Epithelial cell of prostate (primary cell): ENCODE results near the gene RAPGEF6.

ENCODE experiments used
- DNase-seq: peaks from one replicate; pipeline ENCODE4 v3.0.0-alpha.2; 2011; ENCODE audit warnings: low read depth, low spot score
- H3K27ac ChIP-seq: fragments of 450-650 bp; 2 replicates; pipeline ENCODE4 v1.5.1; 2017; ENCODE audit warnings: mild to moderate bottlenecking

The RAPGEF6 gene

GRCh38 chr5:131550606-131551005, 84.4 kb downstream of the RAPGEF6 start:
- no peak for DNase-seq
- H3K27ac ChIP-seq, result no peak overlapping the region

- no peak overlapping the region for H3K27ac ChIP-seq
- no peak for DNase-seq
Measured at GRCh38 chr5:131548176-131548575, 86.9 kb downstream of the RAPGEF6 start.

GRCh38 chr5:131545845-131546244, 89.2 kb downstream of the RAPGEF6 start:
- no peak overlapping the region for H3K27ac ChIP-seq
- DNase-seq, result no peak

GRCh38 chr5:131542723-131543122, 92.3 kb downstream of the RAPGEF6 start:
- no peak overlapping the region for H3K27ac ChIP-seq
- DNase-seq, result no peak

GRCh38 chr5:131541762-131542161, 93.3 kb downstream of the RAPGEF6 start:
- DNase-seq, result peak; percentile 10
- no peak overlapping the region for H3K27ac ChIP-seq

GRCh38 chr5:131541071-131541470, 94.0 kb downstream of the RAPGEF6 start:
- no peak overlapping the region for H3K27ac ChIP-seq
- DNase-seq, result no peak

- DNase-seq, result no peak
- H3K27ac ChIP-seq, result no peak overlapping the region
Measured at GRCh38 chr5:131539251-131539650, 95.8 kb downstream of the RAPGEF6 start.

- peak overlapping the region; percentile 63 for H3K27ac ChIP-seq
- DNase-seq, result peak; percentile 69
Measured at GRCh38 chr5:131538177-131538593, 96.8 kb downstream of the RAPGEF6 start.

- DNase-seq, result no peak
- H3K27ac ChIP-seq, result no peak overlapping the region
Measured at GRCh38 chr5:131536850-131537448, 98.1 kb downstream of the RAPGEF6 start.

GRCh38 chr5:131536211-131536826, 98.7 kb downstream of the RAPGEF6 start:
- H3K27ac ChIP-seq, result no peak overlapping the region
- no peak for DNase-seq

GRCh38 chr5:131534974-131535373, 100.1 kb downstream of the RAPGEF6 start:
- H3K27ac ChIP-seq, result no peak overlapping the region
- no peak for DNase-seq

- DNase-seq, result no peak
- no peak overlapping the region for H3K27ac ChIP-seq
Measured at GRCh38 chr5:131533836-131534235, 101.2 kb downstream of the RAPGEF6 start.

GRCh38 chr5:131532031-131532640, 102.9 kb downstream of the RAPGEF6 start:
- no peak overlapping the region for H3K27ac ChIP-seq
- no peak for DNase-seq

GRCh38 chr5:131530706-131531331, 104.2 kb downstream of the RAPGEF6 start:
- no peak overlapping the region for H3K27ac ChIP-seq
- DNase-seq, result no peak

GRCh38 chr5:131528682-131529081, 106.3 kb downstream of the RAPGEF6 start:
- no peak overlapping the region for H3K27ac ChIP-seq
- no peak for DNase-seq

GRCh38 chr5:131525805-131526204, 109.2 kb downstream of the RAPGEF6 start:
- H3K27ac ChIP-seq, result no peak overlapping the region
- no peak for DNase-seq

GRCh38 chr5:131524431-131524830, 110.6 kb downstream of the RAPGEF6 start:
- H3K27ac ChIP-seq, result no peak overlapping the region
- no peak for DNase-seq

GRCh38 chr5:131523500-131524185, 111.4 kb downstream of the RAPGEF6 start:
- no peak overlapping the region for H3K27ac ChIP-seq
- no peak for DNase-seq

GRCh38 chr5:131521252-131521651, 113.8 kb downstream of the RAPGEF6 start:
- H3K27ac ChIP-seq, result no peak overlapping the region
- peak; percentile 45 for DNase-seq

- no peak for DNase-seq
- no peak overlapping the region for H3K27ac ChIP-seq
Measured at GRCh38 chr5:131515348-131515747, 119.7 kb downstream of the RAPGEF6 start.
